Left ventricle myocardium inferior (tissue), 1 donor: ENCODE results near the gene CRYBB2. TPM values are rescaled to one million over a fixed set of nuclear protein-coding genes. Genes with fewer than 3 reads are reported as not detected.

ENCODE experiments used
- DNase-seq: peaks from one replicate; pipeline ENCODE4 v3.0.0-alpha.2; 2020
- H3K27ac ChIP-seq: fragments of 200-600 bp; replicated peaks from 2 replicates; pipeline ENCODE4 v1.8.0; 2021
- H3K27me3 ChIP-seq: fragments of 200-600 bp; 2 replicates; pipeline ENCODE4 v1.8.0; 2021; ENCODE audit warnings: low read depth
- H3K36me3 ChIP-seq: fragments of 200-600 bp; 2 replicates; pipeline ENCODE4 v1.8.0; 2021
- H3K4me1 ChIP-seq: fragments of 200-600 bp; 2 replicates; pipeline ENCODE4 v1.8.0; 2021
- H3K4me3 ChIP-seq: fragments of 200-600 bp; 2 replicates; pipeline ENCODE4 v1.8.0; 2021; ENCODE audit warnings: mild to moderate bottlenecking, moderate library complexity
- H3K9me3 ChIP-seq: fragments of 200-600 bp; replicated peaks from 2 replicates; pipeline ENCODE4 v1.8.0; 2021
- intact Hi-C: fragments of 100-400 bp; cut with micrococcal nuclease; formaldehyde crosslinking; loops from one replicate; pipeline ENCODE4 v1.11.0; 2022
- total RNA-seq: library from RNA; stranded (reverse); fragmentation: NEBNext Ultra II Directional; extraction: Animal tissue kit (Norgen Biotek cat#: 25700); gene quantifications from one replicate; pipeline ENCODE4 v1.2.1, GENCODE V29; 2021
- TF ChIP-seq, protein P1 (sequence below): fragments of 200-600 bp; IDR thresholded peaks from 2 replicates; pipeline ENCODE4 v1.8.0; 2021; ENCODE audit warnings: antibody characterized with exemption, mild to moderate bottlenecking, borderline replicate concordance
- donor health status: DM: no; HTN: yes; CAD: no; lungs with severe emphysema.

Gene CRYBB2
- total RNA-seq, 1 donor from 2014 or later = not detected

DNA sequence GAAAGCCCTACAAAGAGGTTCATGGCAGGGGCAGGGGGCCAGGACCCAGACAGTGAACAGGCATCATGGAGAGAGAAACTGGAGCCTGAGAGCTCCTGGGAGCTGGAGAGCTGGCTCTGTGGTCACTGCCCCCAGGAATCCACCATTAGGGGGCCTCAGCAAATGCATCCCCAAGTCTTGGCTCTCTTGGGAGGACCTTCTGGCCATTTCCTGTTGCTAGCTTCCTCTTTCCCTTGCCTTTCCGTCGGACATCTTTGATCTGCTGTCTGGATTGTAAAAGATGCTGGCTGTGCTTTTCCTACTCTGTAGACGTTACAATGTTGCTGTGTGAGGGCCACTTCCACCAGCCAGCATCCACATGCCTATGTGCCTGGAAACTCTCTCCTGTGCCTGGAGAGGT is 7.1 kb upstream of the CRYBB2 start:
- intact Hi-C loops = no loop called here
- H3K27me3 ChIP-seq = peaks cover 14% of the 10 kb centered on the region
- TF ChIP-seq, protein P1, sequence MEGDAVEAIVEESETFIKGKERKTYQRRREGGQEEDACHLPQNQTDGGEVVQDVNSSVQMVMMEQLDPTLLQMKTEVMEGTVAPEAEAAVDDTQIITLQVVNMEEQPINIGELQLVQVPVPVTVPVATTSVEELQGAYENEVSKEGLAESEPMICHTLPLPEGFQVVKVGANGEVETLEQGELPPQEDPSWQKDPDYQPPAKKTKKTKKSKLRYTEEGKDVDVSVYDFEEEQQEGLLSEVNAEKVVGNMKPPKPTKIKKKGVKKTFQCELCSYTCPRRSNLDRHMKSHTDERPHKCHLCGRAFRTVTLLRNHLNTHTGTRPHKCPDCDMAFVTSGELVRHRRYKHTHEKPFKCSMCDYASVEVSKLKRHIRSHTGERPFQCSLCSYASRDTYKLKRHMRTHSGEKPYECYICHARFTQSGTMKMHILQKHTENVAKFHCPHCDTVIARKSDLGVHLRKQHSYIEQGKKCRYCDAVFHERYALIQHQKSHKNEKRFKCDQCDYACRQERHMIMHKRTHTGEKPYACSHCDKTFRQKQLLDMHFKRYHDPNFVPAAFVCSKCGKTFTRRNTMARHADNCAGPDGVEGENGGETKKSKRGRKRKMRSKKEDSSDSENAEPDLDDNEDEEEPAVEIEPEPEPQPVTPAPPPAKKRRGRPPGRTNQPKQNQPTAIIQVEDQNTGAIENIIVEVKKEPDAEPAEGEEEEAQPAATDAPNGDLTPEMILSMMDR = no peak
- no peaks in the 10 kb centered on the region for H3K4me1 ChIP-seq
- H3K9me3 ChIP-seq = peaks cover 15% of the 10 kb centered on the region
- no peak overlapping the region for H3K27ac ChIP-seq
- no peaks in the 10 kb centered on the region for H3K36me3 ChIP-seq
- no peak overlapping the region for H3K4me3 ChIP-seq
- no peak for DNase-seq

DNA sequence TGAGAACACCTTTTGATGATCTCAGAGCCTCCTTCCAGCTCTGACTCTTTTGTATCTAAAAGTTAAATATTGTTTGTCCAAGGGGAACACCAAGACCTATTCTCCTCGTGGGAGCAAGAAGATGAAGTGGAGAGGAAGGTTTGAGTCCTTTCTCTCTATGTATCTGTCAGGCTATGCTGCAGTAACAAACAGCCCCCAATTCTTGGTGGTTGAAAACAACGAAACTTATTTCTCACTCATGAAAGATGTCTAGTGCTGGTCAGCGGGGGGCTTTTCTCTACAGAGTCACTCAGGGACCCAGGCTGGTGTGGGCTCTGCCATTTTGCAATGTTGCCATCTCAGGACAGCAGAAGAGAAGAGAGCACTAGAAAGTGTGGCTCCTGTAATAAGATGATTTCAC is 6.2 kb upstream of the CRYBB2 start:
- Histone ChIP-seq H3K4me1 (no peaks in the 10 kb centered on the region), H3K4me3 (no peak overlapping the region), H3K36me3 (no peaks in the 10 kb centered on the region), H3K27me3 (peaks cover 23% of the 10 kb centered on the region), H3K27ac (no peak overlapping the region), H3K9me3 (peaks cover 15% of the 10 kb centered on the region)
- DNase-seq = no peak
- TF ChIP-seq, protein P1 = no peak
- intact Hi-C loops = no loop called here

DNA sequence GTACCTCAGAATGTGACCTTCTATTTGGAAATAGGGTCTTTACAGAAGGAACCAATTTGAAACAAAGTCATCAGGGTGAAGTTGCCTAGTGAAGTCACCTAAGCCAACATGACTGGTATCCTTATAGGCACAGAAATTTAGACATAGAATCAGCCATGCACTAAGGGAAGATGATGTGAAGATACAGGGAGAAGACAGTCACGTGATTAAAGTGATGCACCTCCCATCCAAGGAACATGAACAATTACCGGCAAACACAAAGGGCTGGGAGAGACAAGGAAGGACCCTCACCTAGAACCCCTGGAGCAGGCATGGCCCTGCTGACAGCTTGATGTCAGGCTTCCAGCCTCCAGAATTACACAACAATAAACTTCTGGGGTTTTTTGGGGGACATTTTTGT is 3.2 kb upstream of the CRYBB2 start:
- Histone ChIP-seq H3K9me3 (peaks cover 15% of the 10 kb centered on the region), H3K36me3 (no peaks in the 10 kb centered on the region), H3K27ac (no peak overlapping the region), H3K4me1 (no peaks in the 10 kb centered on the region), H3K27me3 (peaks cover 48% of the 10 kb centered on the region), H3K4me3 (no peak overlapping the region)
- TF ChIP-seq, protein P1 = no peak
- intact Hi-C loops = no loop called here
- no peak for DNase-seq

DNA sequence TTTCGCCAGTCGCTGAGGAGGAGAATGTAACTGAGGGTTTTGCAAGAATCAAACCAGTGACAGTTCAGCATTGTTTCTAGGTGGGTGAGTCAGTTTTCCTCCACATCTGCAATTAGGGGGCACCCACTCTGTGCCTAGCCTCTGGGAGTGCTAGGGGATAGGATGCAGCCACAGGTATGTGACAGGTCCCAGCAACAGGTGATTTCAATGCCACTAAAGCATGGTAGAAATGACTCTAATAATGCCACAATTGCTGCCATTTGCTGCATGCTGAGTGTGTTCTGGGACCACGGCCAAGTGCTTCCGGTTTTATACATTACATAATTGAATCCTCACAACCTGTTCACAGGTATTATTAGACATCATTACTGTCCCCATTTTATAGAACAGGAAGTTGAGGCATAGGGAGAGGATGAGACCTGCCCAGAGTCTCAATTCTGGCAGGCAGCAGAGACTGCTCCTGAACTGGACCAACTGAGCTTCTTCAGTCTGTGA is 556 bp downstream of the CRYBB2 start:
- TF ChIP-seq, protein P1 = no peak
- Histone ChIP-seq H3K36me3 (no peaks in the 10 kb centered on the region), H3K4me3 (no peak overlapping the region), H3K27me3 (peaks cover 59% of the 10 kb centered on the region), H3K27ac (no peak overlapping the region), H3K4me1 (no peaks in the 10 kb centered on the region), H3K9me3 (no peaks in the 10 kb centered on the region)
- no peak for DNase-seq
- intact Hi-C loops = no loop called here

DNA sequence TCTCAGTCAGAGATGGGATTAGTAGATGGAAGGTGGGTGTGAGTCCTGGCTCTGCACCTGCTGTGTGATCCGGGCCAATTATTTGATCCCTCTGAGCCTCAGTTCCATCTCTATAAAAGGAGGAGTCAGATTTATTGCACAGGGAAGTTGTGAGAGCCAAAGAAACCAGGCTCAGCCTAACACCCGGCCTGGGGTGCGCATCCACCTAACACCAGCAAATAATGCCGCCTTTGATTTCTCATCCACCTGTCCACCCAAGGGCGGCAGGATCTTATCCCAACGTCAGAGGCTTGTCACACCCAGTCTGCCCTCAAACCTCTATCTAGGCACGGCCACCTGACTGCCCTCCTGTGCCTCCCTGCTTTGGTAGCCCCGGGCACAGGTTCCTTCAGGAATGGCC is 2.4 kb downstream of the CRYBB2 start:
- peaks cover 62% of the 10 kb centered on the region for H3K27me3 ChIP-seq

More for the DNA sequence above, 2.4 kb downstream of the CRYBB2 start:
- Histone ChIP-seq H3K36me3 (no peaks in the 10 kb centered on the region), H3K27ac (no peak overlapping the region), H3K4me1 (no peaks in the 10 kb centered on the region), H3K9me3 (no peaks in the 10 kb centered on the region), H3K4me3 (no peak overlapping the region)
- DNase-seq = no peak
- TF ChIP-seq, protein P1 = no peak
- intact Hi-C loops = no loop called here
